HEK293 (cell line): ENCODE measurements around the gene CDX2.

Experiments
- CTCF ChIA-PET: fragments of 350-600 bp; formaldehyde crosslinking; extraction: SDS; loops from one replicate; lab custom pipeline; 2021; ENCODE audit warnings: antibody characterized with exemption; lab: Yijun Ruan, JAX
- POLR2A ChIA-PET: fragments of 300-600 bp; formaldehyde crosslinking; extraction: SDS; loops from one replicate; lab custom pipeline; 2020; ENCODE audit warnings: antibody characterized with exemption, inconsistent platforms; lab: Yijun Ruan, JAX
- H3K27ac ChIP-seq: fragments of 200-500 bp; sonication (Bioruptor generic); 2 replicates; pipeline ENCODE4 v1.5.1; 2014; ENCODE audit warnings: low read depth, low read length, control low read depth, inconsistent platforms; ENCODE audit errors: extremely low read depth
- H3K36me3 ChIP-seq, 2 experiments: fragments of 200-500 bp in 1 of 2; sonication (Bioruptor generic) in 1 of 2; 1 replicate in 1 of 2; 2 replicates in 1 of 2; pipeline ENCODE4 v1.5.1; 2014 to 2017; ENCODE audit warnings: inconsistent platforms in 2 of 2, low read length in 2 of 2; ENCODE audit not compliant: control insufficient read depth in 2 of 2, insufficient read depth in 1 of 2
- H3K4me1 ChIP-seq: fragments of 200-500 bp; sonication (Bioruptor generic); 2 replicates; pipeline ENCODE4 v1.5.1; 2014; ENCODE audit warnings: mild to moderate bottlenecking, low read length, inconsistent platforms; ENCODE audit not compliant: control insufficient read depth, insufficient read depth
- H3K4me3 ChIP-seq: 2 replicates; pipeline ENCODE4 v1.5.1; 2011; ENCODE audit warnings: low read depth, mild to moderate bottlenecking, control low read depth, low read length, moderate library complexity
- H3K9me3 ChIP-seq: fragments of 200-500 bp; sonication (Bioruptor generic); 2 replicates; pipeline ENCODE4 v1.5.1; 2014; ENCODE audit warnings: low read depth, low read length, inconsistent platforms; ENCODE audit not compliant: control insufficient read depth, insufficient read depth
- BCL6B ChIP-seq: fragments of 450-650 bp; formaldehyde crosslinking; IDR thresholded peaks from 2 replicates; pipeline ENCODE4 v1.5.1; 2017; ENCODE audit warnings: missing biosample characterization, missing genetic modification characterization
- GLIS2 ChIP-seq: fragments of 450-650 bp; formaldehyde crosslinking; IDR thresholded peaks from 2 replicates; pipeline ENCODE4 v1.5.1; 2016; ENCODE audit warnings: missing biosample characterization, missing genetic modification characterization
- MYNN ChIP-seq: fragments of 450-650 bp; formaldehyde crosslinking; IDR thresholded peaks from 2 replicates; pipeline ENCODE4 v1.5.1; 2016; ENCODE audit warnings: missing biosample characterization, missing genetic modification characterization, borderline replicate concordance
- SCRT2 ChIP-seq: fragments of 450-650 bp; formaldehyde crosslinking; IDR thresholded peaks from 2 replicates; pipeline ENCODE4 v1.5.1; 2016; ENCODE audit warnings: missing biosample characterization, missing genetic modification characterization
- TCF7L2 ChIP-seq: IDR thresholded peaks from 2 replicates; pipeline ENCODE4 v1.6.1; 2011; ENCODE audit warnings: low read depth, mild to moderate bottlenecking, inconsistent platforms, low read length, moderate library complexity, borderline replicate concordance
- YY2 ChIP-seq: fragments of 450-650 bp; formaldehyde crosslinking; IDR thresholded peaks from 2 replicates; pipeline ENCODE4 v1.5.1; 2016; ENCODE audit warnings: missing biosample characterization, missing genetic modification characterization
- ZBTB17 ChIP-seq: fragments of 450-650 bp; formaldehyde crosslinking; IDR thresholded peaks from 2 replicates; pipeline ENCODE4 v1.5.1; 2016; ENCODE audit warnings: missing biosample characterization, missing genetic modification characterization
- ZBTB21 ChIP-seq: fragments of 450-650 bp; formaldehyde crosslinking; IDR thresholded peaks from 2 replicates; pipeline ENCODE4 v1.5.1; 2017; ENCODE audit warnings: missing biosample characterization, missing genetic modification characterization
- ZNF114 ChIP-seq: fragments of 450-650 bp; formaldehyde crosslinking; IDR thresholded peaks from 2 replicates; pipeline ENCODE4 v1.5.0; 2017; ENCODE audit warnings: missing biosample characterization, missing genetic modification characterization
- ZNF184 ChIP-seq: fragments of 450-650 bp; IDR thresholded peaks from 2 replicates; pipeline ENCODE4 v1.5.1; 2018; ENCODE audit warnings: missing biosample characterization, mild to moderate bottlenecking, missing genetic modification characterization
- ZNF2 ChIP-seq: fragments of 450-650 bp; formaldehyde crosslinking; IDR thresholded peaks from 2 replicates; pipeline ENCODE4 v1.5.1; 2016; ENCODE audit warnings: missing biosample characterization, missing genetic modification characterization
- ZNF221 ChIP-seq: fragments of 450-650 bp; formaldehyde crosslinking; IDR thresholded peaks from 2 replicates; pipeline ENCODE4 v1.5.1; 2017; ENCODE audit warnings: missing biosample characterization, missing genetic modification characterization, borderline replicate concordance
- ZNF292 ChIP-seq: fragments of 450-650 bp; formaldehyde crosslinking; IDR thresholded peaks from 2 replicates; pipeline ENCODE4 v1.5.1; 2016; ENCODE audit warnings: low read depth, missing biosample characterization, missing genetic modification characterization, borderline replicate concordance
- ZNF335 ChIP-seq: fragments of 450-650 bp; formaldehyde crosslinking; conservative IDR thresholded peaks from 2 replicates; pipeline ENCODE4 v1.5.1; 2016; ENCODE audit warnings: missing biosample characterization, missing genetic modification characterization
- ZNF362 ChIP-seq: fragments of 450-650 bp; formaldehyde crosslinking; IDR thresholded peaks from 2 replicates; pipeline ENCODE4 v1.5.1; 2016; ENCODE audit warnings: missing biosample characterization, missing genetic modification characterization
- ZNF366 ChIP-seq: fragments of 450-650 bp; formaldehyde crosslinking; conservative IDR thresholded peaks from 2 replicates; pipeline ENCODE4 v1.5.1; 2016; ENCODE audit warnings: missing biosample characterization, missing genetic modification characterization
- ZNF416 ChIP-seq: fragments of 450-650 bp; formaldehyde crosslinking; IDR thresholded peaks from 2 replicates; pipeline ENCODE4 v1.5.1; 2016; ENCODE audit warnings: missing biosample characterization, missing genetic modification characterization
- ZNF488 ChIP-seq: fragments of 450-650 bp; formaldehyde crosslinking; IDR thresholded peaks from 2 replicates; pipeline ENCODE4 v1.5.1; 2016; ENCODE audit warnings: missing biosample characterization, missing genetic modification characterization
- ZNF600 ChIP-seq: fragments of 450-650 bp; formaldehyde crosslinking; IDR thresholded peaks from 2 replicates; pipeline ENCODE4 v1.5.1; 2016; ENCODE audit warnings: missing biosample characterization, missing genetic modification characterization
- ZNF660 ChIP-seq: fragments of 450-650 bp; IDR thresholded peaks from 2 replicates; pipeline ENCODE4 v1.5.1; 2018; ENCODE audit warnings: missing biosample characterization, mild to moderate bottlenecking, missing genetic modification characterization
- ZNF785 ChIP-seq: fragments of 450-650 bp; formaldehyde crosslinking; IDR thresholded peaks from 2 replicates; pipeline ENCODE4 v1.5.1; 2016; ENCODE audit warnings: missing biosample characterization, missing genetic modification characterization
- ZNF792 ChIP-seq: fragments of 450-650 bp; formaldehyde crosslinking; IDR thresholded peaks from 2 replicates; pipeline ENCODE4 v1.5.1; 2016; ENCODE audit warnings: missing biosample characterization, missing genetic modification characterization
- TF ChIP-seq, protein P1 (sequence below): fragments of 450-650 bp; formaldehyde crosslinking; IDR thresholded peaks from 2 replicates; pipeline ENCODE4 v1.5.1; 2016; ENCODE audit warnings: missing biosample characterization, missing genetic modification characterization, low read depth
- TF ChIP-seq, protein P2 (sequence below): fragments of 450-650 bp; formaldehyde crosslinking; IDR thresholded peaks from 2 replicates; pipeline ENCODE4 v1.5.1; 2016; ENCODE audit warnings: missing biosample characterization, missing genetic modification characterization
- TF ChIP-seq, protein P3 (sequence below): fragments of 450-650 bp; formaldehyde crosslinking; IDR thresholded peaks from 2 replicates; pipeline ENCODE4 v1.5.1; 2016; ENCODE audit warnings: missing biosample characterization, missing genetic modification characterization

Gene CDX2

GRCh38 chr13:27919934-27920676 lies 49.0 kb downstream of the CDX2 start, which contains the start of gene PDX1:
Gene PDX1 (plus strand): TSS chr13:27920000. CDS start chr13:27920139, 139 bp downstream.
- CTCF ChIA-PET: interaction anchor here (0.6 to 1.1 kb wide), 6 partner anchors 11 to 555 kb away, joined by 3 to 6 read pairs (median 4); no protein-coding TSS in a partner anchor
- TF ChIP-seq ZNF292 (tag by site-specific recombination) (no peak), ZBTB17 (no peak), MYNN (no peak), ZNF785 (tag by site-specific recombination) (no peak), ZNF660 (tag by site-specific recombination) (no peak), YY2 (tag by site-specific recombination) (no peak), ZBTB21 (tag by site-specific recombination) (no peak), TCF7L2 (no peak), ZNF184 (tag by site-specific recombination) (no peak), GLIS2 (tag by site-specific recombination) (peak; percentile 82), ZNF221 (no peak), ZNF416 (tag by site-specific recombination) (no peak), ZNF600 (tag by site-specific recombination) (peak; percentile 69; the same call in 1 of the 2 replicates), BCL6B (tag by site-specific recombination) (no peak), ZNF366 (tag by site-specific recombination) (no peak), ZNF362 (tag by site-specific recombination) (no peak), ZNF488 (tag by site-specific recombination) (no peak), ZNF2 (tag by site-specific recombination) (no peak), ZNF335 (peak; percentile 85), SCRT2 (tag by site-specific recombination) (no peak), ZNF114 (tag by site-specific recombination) (no peak), ZNF792 (tag by site-specific recombination) (no peak)
- TF ChIP-seq, protein P1, sequence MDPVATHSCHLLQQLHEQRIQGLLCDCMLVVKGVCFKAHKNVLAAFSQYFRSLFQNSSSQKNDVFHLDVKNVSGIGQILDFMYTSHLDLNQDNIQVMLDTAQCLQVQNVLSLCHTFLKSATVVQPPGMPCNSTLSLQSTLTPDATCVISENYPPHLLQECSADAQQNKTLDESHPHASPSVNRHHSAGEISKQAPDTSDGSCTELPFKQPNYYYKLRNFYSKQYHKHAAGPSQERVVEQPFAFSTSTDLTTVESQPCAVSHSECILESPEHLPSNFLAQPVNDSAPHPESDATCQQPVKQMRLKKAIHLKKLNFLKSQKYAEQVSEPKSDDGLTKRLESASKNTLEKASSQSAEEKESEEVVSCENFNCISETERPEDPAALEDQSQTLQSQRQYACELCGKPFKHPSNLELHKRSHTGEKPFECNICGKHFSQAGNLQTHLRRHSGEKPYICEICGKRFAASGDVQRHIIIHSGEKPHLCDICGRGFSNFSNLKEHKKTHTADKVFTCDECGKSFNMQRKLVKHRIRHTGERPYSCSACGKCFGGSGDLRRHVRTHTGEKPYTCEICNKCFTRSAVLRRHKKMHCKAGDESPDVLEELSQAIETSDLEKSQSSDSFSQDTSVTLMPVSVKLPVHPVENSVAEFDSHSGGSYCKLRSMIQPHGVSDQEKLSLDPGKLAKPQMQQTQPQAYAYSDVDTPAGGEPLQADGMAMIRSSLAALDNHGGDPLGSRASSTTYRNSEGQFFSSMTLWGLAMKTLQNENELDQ (tag by site-specific recombination): no peak
- TF ChIP-seq, protein P2, sequence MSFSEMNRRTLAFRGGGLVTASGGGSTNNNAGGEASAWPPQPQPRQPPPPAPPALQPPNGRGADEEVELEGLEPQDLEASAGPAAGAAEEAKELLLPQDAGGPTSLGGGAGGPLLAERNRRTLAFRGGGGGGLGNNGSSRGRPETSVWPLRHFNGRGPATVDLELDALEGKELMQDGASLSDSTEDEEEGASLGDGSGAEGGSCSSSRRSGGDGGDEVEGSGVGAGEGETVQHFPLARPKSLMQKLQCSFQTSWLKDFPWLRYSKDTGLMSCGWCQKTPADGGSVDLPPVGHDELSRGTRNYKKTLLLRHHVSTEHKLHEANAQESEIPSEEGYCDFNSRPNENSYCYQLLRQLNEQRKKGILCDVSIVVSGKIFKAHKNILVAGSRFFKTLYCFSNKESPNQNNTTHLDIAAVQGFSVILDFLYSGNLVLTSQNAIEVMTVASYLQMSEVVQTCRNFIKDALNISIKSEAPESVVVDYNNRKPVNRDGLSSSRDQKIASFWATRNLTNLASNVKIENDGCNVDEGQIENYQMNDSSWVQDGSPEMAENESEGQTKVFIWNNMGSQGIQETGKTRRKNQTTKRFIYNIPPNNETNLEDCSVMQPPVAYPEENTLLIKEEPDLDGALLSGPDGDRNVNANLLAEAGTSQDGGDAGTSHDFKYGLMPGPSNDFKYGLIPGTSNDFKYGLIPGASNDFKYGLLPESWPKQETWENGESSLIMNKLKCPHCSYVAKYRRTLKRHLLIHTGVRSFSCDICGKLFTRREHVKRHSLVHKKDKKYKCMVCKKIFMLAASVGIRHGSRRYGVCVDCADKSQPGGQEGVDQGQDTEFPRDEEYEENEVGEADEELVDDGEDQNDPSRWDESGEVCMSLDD (tag by site-specific recombination): no peak
- TF ChIP-seq, protein P3, sequence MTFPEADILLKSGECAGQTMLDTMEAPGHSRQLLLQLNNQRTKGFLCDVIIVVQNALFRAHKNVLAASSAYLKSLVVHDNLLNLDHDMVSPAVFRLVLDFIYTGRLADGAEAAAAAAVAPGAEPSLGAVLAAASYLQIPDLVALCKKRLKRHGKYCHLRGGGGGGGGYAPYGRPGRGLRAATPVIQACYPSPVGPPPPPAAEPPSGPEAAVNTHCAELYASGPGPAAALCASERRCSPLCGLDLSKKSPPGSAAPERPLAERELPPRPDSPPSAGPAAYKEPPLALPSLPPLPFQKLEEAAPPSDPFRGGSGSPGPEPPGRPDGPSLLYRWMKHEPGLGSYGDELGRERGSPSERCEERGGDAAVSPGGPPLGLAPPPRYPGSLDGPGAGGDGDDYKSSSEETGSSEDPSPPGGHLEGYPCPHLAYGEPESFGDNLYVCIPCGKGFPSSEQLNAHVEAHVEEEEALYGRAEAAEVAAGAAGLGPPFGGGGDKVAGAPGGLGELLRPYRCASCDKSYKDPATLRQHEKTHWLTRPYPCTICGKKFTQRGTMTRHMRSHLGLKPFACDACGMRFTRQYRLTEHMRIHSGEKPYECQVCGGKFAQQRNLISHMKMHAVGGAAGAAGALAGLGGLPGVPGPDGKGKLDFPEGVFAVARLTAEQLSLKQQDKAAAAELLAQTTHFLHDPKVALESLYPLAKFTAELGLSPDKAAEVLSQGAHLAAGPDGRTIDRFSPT: no peak

More at GRCh38 chr13:27919934-27920676, 49.0 kb downstream of the CDX2 start, which contains the start of gene PDX1:
- no peaks in the 10 kb centered on the region for H3K9me3 ChIP-seq
- no peak within 1 kb of the TSS; the same call in 1 of the 2 replicates for H3K27ac ChIP-seq
- POLR2A ChIA-PET: interaction anchor here (1.3 kb wide), 1 partner anchor 90 kb away, joined by 3 read pairs; no protein-coding TSS in a partner anchor
- H3K4me3 ChIP-seq: peak within 1 kb of the TSS; percentile 48
- H3K36me3 ChIP-seq: peaks cover 0 to 2% of the 10 kb centered on the region in 2 experiments; a peak in 1 of 3 replicates
- H3K4me1 ChIP-seq: no peaks in the 10 kb centered on the region
